HEK293 (cell line): ENCODE measurements around the gene DISC1.

Experiments
- CTCF ChIA-PET: fragments of 350-600 bp; formaldehyde crosslinking; extraction: SDS; loops from one replicate; lab custom pipeline; 2021; ENCODE audit warnings: antibody characterized with exemption; lab: Yijun Ruan, JAX
- POLR2A ChIA-PET: fragments of 300-600 bp; formaldehyde crosslinking; extraction: SDS; loops from one replicate; lab custom pipeline; 2020; ENCODE audit warnings: antibody characterized with exemption, inconsistent platforms; lab: Yijun Ruan, JAX
- H3K27ac ChIP-seq: fragments of 200-500 bp; sonication (Bioruptor generic); 2 replicates; pipeline ENCODE4 v1.5.1; 2014; ENCODE audit warnings: low read depth, low read length, control low read depth, inconsistent platforms; ENCODE audit errors: extremely low read depth
- H3K36me3 ChIP-seq, 2 experiments: fragments of 200-500 bp in 1 of 2; sonication (Bioruptor generic) in 1 of 2; 1 replicate in 1 of 2; 2 replicates in 1 of 2; pipeline ENCODE4 v1.5.1; 2014 to 2017; ENCODE audit warnings: inconsistent platforms in 2 of 2, low read length in 2 of 2; ENCODE audit not compliant: control insufficient read depth in 2 of 2, insufficient read depth in 1 of 2
- H3K4me1 ChIP-seq: fragments of 200-500 bp; sonication (Bioruptor generic); 2 replicates; pipeline ENCODE4 v1.5.1; 2014; ENCODE audit warnings: mild to moderate bottlenecking, low read length, inconsistent platforms; ENCODE audit not compliant: control insufficient read depth, insufficient read depth
- H3K4me3 ChIP-seq: 2 replicates; pipeline ENCODE4 v1.5.1; 2011; ENCODE audit warnings: low read depth, mild to moderate bottlenecking, control low read depth, low read length, moderate library complexity
- H3K9me3 ChIP-seq: fragments of 200-500 bp; sonication (Bioruptor generic); 2 replicates; pipeline ENCODE4 v1.5.1; 2014; ENCODE audit warnings: low read depth, low read length, inconsistent platforms; ENCODE audit not compliant: control insufficient read depth, insufficient read depth
- HOXA7 ChIP-seq: sonication (generic); formaldehyde crosslinking; IDR thresholded peaks from 2 replicates; pipeline ENCODE4 v1.8.1; 2022; ENCODE audit warnings: missing genetic modification reagents, borderline replicate concordance
- KLF8 ChIP-seq: fragments of 450-650 bp; formaldehyde crosslinking; IDR thresholded peaks from 2 replicates; pipeline ENCODE4 v1.5.1; 2016; ENCODE audit warnings: missing biosample characterization, missing genetic modification characterization
- MYNN ChIP-seq: fragments of 450-650 bp; formaldehyde crosslinking; IDR thresholded peaks from 2 replicates; pipeline ENCODE4 v1.5.1; 2016; ENCODE audit warnings: missing biosample characterization, missing genetic modification characterization, borderline replicate concordance
- PATZ1 ChIP-seq: fragments of 450-650 bp; formaldehyde crosslinking; IDR thresholded peaks from 2 replicates; pipeline ENCODE4 v1.5.1; 2016; ENCODE audit warnings: missing biosample characterization, missing genetic modification characterization
- PRDM6 ChIP-seq: fragments of 450-650 bp; formaldehyde crosslinking; IDR thresholded peaks from 2 replicates; pipeline ENCODE4 v1.5.1; 2017; ENCODE audit warnings: missing biosample characterization, missing genetic modification characterization
- SALL2 ChIP-seq: fragments of 450-650 bp; formaldehyde crosslinking; IDR thresholded peaks from 2 replicates; pipeline ENCODE4 v1.5.0; 2017; ENCODE audit warnings: missing biosample characterization, mild to moderate bottlenecking, missing genetic modification characterization, borderline replicate concordance
- SCRT1 ChIP-seq: fragments of 450-650 bp; formaldehyde crosslinking; IDR thresholded peaks from 2 replicates; pipeline ENCODE4 v1.5.1; 2016; ENCODE audit warnings: missing biosample characterization, missing genetic modification characterization, borderline replicate concordance
- TSHZ1 ChIP-seq: fragments of 450-650 bp; formaldehyde crosslinking; IDR thresholded peaks from 2 replicates; pipeline ENCODE4 v1.5.1; 2016; ENCODE audit warnings: missing biosample characterization, missing genetic modification characterization, borderline replicate concordance
- ZBTB44 ChIP-seq: fragments of 450-650 bp; IDR thresholded peaks from 2 replicates; pipeline ENCODE4 v1.5.1; 2018; ENCODE audit warnings: missing biosample characterization, mild to moderate bottlenecking, missing genetic modification characterization
- ZEB2 ChIP-seq: fragments of 450-650 bp; formaldehyde crosslinking; IDR thresholded peaks from 2 replicates; pipeline ENCODE4 v1.5.1; 2016; ENCODE audit warnings: missing biosample characterization, missing genetic modification characterization
- ZNF132 ChIP-seq: fragments of 450-650 bp; formaldehyde crosslinking; IDR thresholded peaks from 2 replicates; pipeline ENCODE4 v1.5.1; 2017; ENCODE audit warnings: missing biosample characterization, missing genetic modification characterization, borderline replicate concordance
- ZNF133 ChIP-seq: fragments of 450-650 bp; formaldehyde crosslinking; IDR thresholded peaks from 2 replicates; pipeline ENCODE4 v1.5.1; 2016; ENCODE audit warnings: missing biosample characterization, missing genetic modification characterization
- ZNF157 ChIP-seq: fragments of 450-650 bp; formaldehyde crosslinking; IDR thresholded peaks from 2 replicates; pipeline ENCODE4 v1.5.1; 2016; ENCODE audit warnings: missing biosample characterization, missing genetic modification characterization
- ZNF184 ChIP-seq: fragments of 450-650 bp; IDR thresholded peaks from 2 replicates; pipeline ENCODE4 v1.5.1; 2018; ENCODE audit warnings: missing biosample characterization, mild to moderate bottlenecking, missing genetic modification characterization
- ZNF23 ChIP-seq: fragments of 450-650 bp; formaldehyde crosslinking; IDR thresholded peaks from 2 replicates; pipeline ENCODE4 v1.5.1; 2016; ENCODE audit warnings: missing biosample characterization, missing genetic modification characterization, borderline replicate concordance
- ZNF239 ChIP-seq: fragments of 450-650 bp; formaldehyde crosslinking; IDR thresholded peaks from 2 replicates; pipeline ENCODE4 v1.5.1; 2016; ENCODE audit warnings: missing biosample characterization, missing genetic modification characterization
- ZNF280C ChIP-seq: fragments of 450-650 bp; formaldehyde crosslinking; IDR thresholded peaks from 2 replicates; pipeline ENCODE4 v1.5.1; 2016; ENCODE audit warnings: missing biosample characterization, missing genetic modification characterization
- ZNF366 ChIP-seq: fragments of 450-650 bp; formaldehyde crosslinking; conservative IDR thresholded peaks from 2 replicates; pipeline ENCODE4 v1.5.1; 2016; ENCODE audit warnings: missing biosample characterization, missing genetic modification characterization
- ZNF560 ChIP-seq: fragments of 450-650 bp; formaldehyde crosslinking; IDR thresholded peaks from 2 replicates; pipeline ENCODE4 v1.5.1; 2017; ENCODE audit warnings: missing biosample characterization, missing genetic modification characterization, borderline replicate concordance
- ZNF610 ChIP-seq: fragments of 450-650 bp; formaldehyde crosslinking; IDR thresholded peaks from 2 replicates; pipeline ENCODE4 v1.5.1; 2016; ENCODE audit warnings: missing biosample characterization, missing genetic modification characterization, borderline replicate concordance
- ZNF701 ChIP-seq: fragments of 450-650 bp; formaldehyde crosslinking; IDR thresholded peaks from 2 replicates; pipeline ENCODE4 v1.5.1; 2016; ENCODE audit warnings: missing biosample characterization, missing genetic modification characterization

DISC1 gene

GRCh38 chr1:231998791-231999190 is 372.2 kb downstream of the DISC1 start (continued):
- TF ChIP-seq ZNF280C (tag by site-specific recombination) (no peak), ZNF239 (tag by site-specific recombination) (no peak), TSHZ1 (tag by site-specific recombination) (no peak), ZNF184 (tag by site-specific recombination) (no peak)

GRCh38 chr1:232005300-232005699 is 378.7 kb downstream of the DISC1 start:
- ChIA-PET CTCF (interaction anchor here (0.6 kb wide), 1 partner anchor 123 kb away, joined by 3 read pairs; no protein-coding TSS in a partner anchor), POLR2A (no interaction called here)
- no peak for TF ChIP-seq ZNF610 (tag by site-specific recombination)
- no peak for TF ChIP-seq SCRT1
- TF ChIP-seq ZNF560 (tag by site-specific recombination), result no peak
- no peak for TF ChIP-seq ZEB2
- TF ChIP-seq ZNF23 (tag by site-specific recombination), result no peak
- TF ChIP-seq ZNF133, result no peak
- TF ChIP-seq PRDM6 (tag by site-specific recombination), result no peak
- TF ChIP-seq SALL2 (tag by site-specific recombination), result no peak
- TF ChIP-seq PATZ1 (tag by site-specific recombination), result no peak
- TF ChIP-seq KLF8 (tag by site-specific recombination), result no peak
- TF ChIP-seq MYNN (tag by site-specific recombination), result no peak
- TF ChIP-seq HOXA7, result no peak
- TF ChIP-seq ZNF132, result no peak
- TF ChIP-seq ZBTB44, result no peak
- TF ChIP-seq ZNF701 (tag by site-specific recombination), result no peak
- no peak for TF ChIP-seq ZNF366 (tag by site-specific recombination)
- no peak for TF ChIP-seq ZNF157 (tag by site-specific recombination)

More at GRCh38 chr1:232005300-232005699, 378.7 kb downstream of the DISC1 start:
- no peak overlapping the region for H3K4me3 ChIP-seq
- no peaks in the 10 kb centered on the region for H3K9me3 ChIP-seq
- no peak overlapping the region for H3K27ac ChIP-seq
- H3K4me1 ChIP-seq, result no peaks in the 10 kb centered on the region
- no peaks in the 10 kb centered on the region for H3K36me3 ChIP-seq
